HEK293 (cell line): Measurements from ENCODE around the gene LDLRAP1.
A peak's percentile ranks its signal among the peaks of the same experiment; 100 is the strongest.

Experiments used
- CTCF ChIA-PET: fragments of 350-600 bp; formaldehyde crosslinking; extraction: SDS; loops from one replicate; lab custom pipeline; 2021; ENCODE audit warnings: antibody characterized with exemption; lab: Yijun Ruan, JAX
- POLR2A ChIA-PET: fragments of 300-600 bp; formaldehyde crosslinking; extraction: SDS; loops from one replicate; lab custom pipeline; 2020; ENCODE audit warnings: antibody characterized with exemption, inconsistent platforms; lab: Yijun Ruan, JAX
- H3K27ac ChIP-seq: fragments of 200-500 bp; sonication (Bioruptor generic); 2 replicates; pipeline ENCODE4 v1.5.1; 2014; ENCODE audit warnings: low read depth, low read length, control low read depth, inconsistent platforms; ENCODE audit errors: extremely low read depth
- H3K36me3 ChIP-seq, 2 experiments: fragments of 200-500 bp in 1 of 2; sonication (Bioruptor generic) in 1 of 2; 1 replicate in 1 of 2; 2 replicates in 1 of 2; pipeline ENCODE4 v1.5.1; 2014 to 2017; ENCODE audit warnings: inconsistent platforms in 2 of 2, low read length in 2 of 2; ENCODE audit not compliant: control insufficient read depth in 2 of 2, insufficient read depth in 1 of 2
- H3K4me1 ChIP-seq: fragments of 200-500 bp; sonication (Bioruptor generic); 2 replicates; pipeline ENCODE4 v1.5.1; 2014; ENCODE audit warnings: mild to moderate bottlenecking, low read length, inconsistent platforms; ENCODE audit not compliant: control insufficient read depth, insufficient read depth
- H3K4me3 ChIP-seq: 2 replicates; pipeline ENCODE4 v1.5.1; 2011; ENCODE audit warnings: low read depth, mild to moderate bottlenecking, control low read depth, low read length, moderate library complexity
- H3K9me3 ChIP-seq: fragments of 200-500 bp; sonication (Bioruptor generic); 2 replicates; pipeline ENCODE4 v1.5.1; 2014; ENCODE audit warnings: low read depth, low read length, inconsistent platforms; ENCODE audit not compliant: control insufficient read depth, insufficient read depth
- IKZF3 ChIP-seq: fragments of 450-650 bp; IDR thresholded peaks from 2 replicates; pipeline ENCODE4 v1.5.0; 2018; ENCODE audit warnings: missing biosample characterization, mild to moderate bottlenecking, missing genetic modification characterization, moderate library complexity
- SCRT2 ChIP-seq: fragments of 450-650 bp; formaldehyde crosslinking; IDR thresholded peaks from 2 replicates; pipeline ENCODE4 v1.5.1; 2016; ENCODE audit warnings: missing biosample characterization, missing genetic modification characterization
- ZIC2 ChIP-seq: fragments of 450-650 bp; formaldehyde crosslinking; IDR thresholded peaks from 2 replicates; pipeline ENCODE4 v1.5.1; 2016; ENCODE audit warnings: missing biosample characterization, missing genetic modification characterization
- ZNF121 ChIP-seq: fragments of 450-650 bp; formaldehyde crosslinking; IDR thresholded peaks from 2 replicates; pipeline ENCODE4 v1.5.1; 2016; ENCODE audit warnings: missing biosample characterization, missing genetic modification characterization
- ZNF133 ChIP-seq: fragments of 450-650 bp; formaldehyde crosslinking; IDR thresholded peaks from 2 replicates; pipeline ENCODE4 v1.5.1; 2016; ENCODE audit warnings: missing biosample characterization, missing genetic modification characterization
- ZNF174 ChIP-seq: fragments of 450-650 bp; formaldehyde crosslinking; IDR thresholded peaks from 2 replicates; pipeline ENCODE4 v1.5.0; 2017; ENCODE audit warnings: missing biosample characterization, mild to moderate bottlenecking, missing genetic modification characterization
- ZNF2 ChIP-seq: fragments of 450-650 bp; formaldehyde crosslinking; IDR thresholded peaks from 2 replicates; pipeline ENCODE4 v1.5.1; 2016; ENCODE audit warnings: missing biosample characterization, missing genetic modification characterization
- ZNF202 ChIP-seq: fragments of 450-650 bp; formaldehyde crosslinking; IDR thresholded peaks from 2 replicates; pipeline ENCODE4 v1.5.1; 2016; ENCODE audit warnings: missing biosample characterization, missing genetic modification characterization, borderline replicate concordance
- ZNF266 ChIP-seq: fragments of 450-650 bp; formaldehyde crosslinking; IDR thresholded peaks from 2 replicates; pipeline ENCODE4 v1.5.1; 2016; ENCODE audit warnings: missing biosample characterization, missing genetic modification characterization, low read depth
- ZNF280C ChIP-seq: fragments of 450-650 bp; formaldehyde crosslinking; IDR thresholded peaks from 2 replicates; pipeline ENCODE4 v1.5.1; 2016; ENCODE audit warnings: missing biosample characterization, missing genetic modification characterization
- ZNF654 ChIP-seq: fragments of 450-650 bp; formaldehyde crosslinking; IDR thresholded peaks from 2 replicates; pipeline ENCODE4 v1.5.1; 2016; ENCODE audit warnings: low read depth, missing biosample characterization, missing genetic modification characterization
- ZNF677 ChIP-seq: fragments of 450-650 bp; IDR thresholded peaks from 2 replicates; pipeline ENCODE4 v1.5.0; 2018; ENCODE audit warnings: missing biosample characterization, mild to moderate bottlenecking, missing genetic modification characterization, moderate library complexity
- ZSCAN5A ChIP-seq: fragments of 450-650 bp; formaldehyde crosslinking; IDR thresholded peaks from 2 replicates; pipeline ENCODE4 v1.5.1; 2016; ENCODE audit warnings: missing biosample characterization, missing genetic modification characterization
- TF ChIP-seq, protein P1 (sequence below): fragments of 450-650 bp; formaldehyde crosslinking; IDR thresholded peaks from 2 replicates; pipeline ENCODE4 v1.5.1; 2017; ENCODE audit warnings: missing biosample characterization, missing genetic modification characterization
- TF ChIP-seq, protein P2 (sequence below): fragments of 450-650 bp; IDR thresholded peaks from 2 replicates; pipeline ENCODE4 v1.5.1; 2018; ENCODE audit warnings: missing biosample characterization, missing genetic modification characterization
- TF ChIP-seq, protein P3 (sequence below): fragments of 450-650 bp; formaldehyde crosslinking; IDR thresholded peaks from 2 replicates; pipeline ENCODE4 v1.5.1; 2016; ENCODE audit warnings: missing biosample characterization, missing genetic modification characterization

Gene LDLRAP1

DNA sequence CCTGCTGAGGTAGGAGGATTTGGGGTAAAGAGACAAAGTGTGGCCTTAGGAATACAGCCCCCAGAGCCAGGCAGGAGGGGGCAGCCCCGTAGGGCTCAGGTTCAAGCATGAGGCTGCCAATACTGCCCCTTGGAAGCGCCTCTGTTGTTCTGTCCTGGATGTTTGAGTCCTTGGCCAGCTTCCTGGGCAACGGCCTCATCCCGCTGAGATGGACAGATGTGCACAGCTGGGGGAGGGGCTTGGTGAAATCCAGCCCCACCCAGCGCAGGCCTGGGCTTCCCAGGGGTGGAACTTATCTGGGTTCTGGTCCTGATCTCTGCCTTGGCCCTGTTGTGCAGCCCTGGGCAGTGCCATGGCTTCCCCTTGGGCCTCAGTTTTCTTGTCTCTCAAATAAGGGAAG lies 38.4 kb downstream of the LDLRAP1 start:
- CTCF ChIA-PET = interaction anchor here (2.9 kb wide), 1 partner anchor 9 kb away, joined by 19 read pairs; no protein-coding TSS in a partner anchor
- 0 out of 2 replicates have a peak, but pooled peaks have one; percentile 1 for TF ChIP-seq ZIC2 (tag by site-specific recombination)
- TF ChIP-seq ZNF202 (tag by site-specific recombination) = no peak
- POLR2A ChIA-PET = interaction anchor here (1.0 kb wide), 1 partner anchor 235 kb away, joined by 3 read pairs; no protein-coding TSS in a partner anchor
- Histone ChIP-seq H3K36me3 (no peaks in the 10 kb centered on the region), H3K27ac (no peak overlapping the region), H3K4me3 (no peak overlapping the region), H3K9me3 (no peaks in the 10 kb centered on the region), H3K4me1 (no peaks in the 10 kb centered on the region)

GRCh38 chr1:25583519-25584370 lies 40.3 kb downstream of the LDLRAP1 start:
- Histone ChIP-seq H3K27ac (no peak overlapping the region), H3K36me3 (no peaks in the 10 kb centered on the region), H3K4me1 (no peaks in the 10 kb centered on the region), H3K4me3 (no peak overlapping the region), H3K9me3 (no peaks in the 10 kb centered on the region)
- CTCF ChIA-PET = interaction anchor here (0.6 to 2.9 kb wide), 2 partner anchors 11 to 18 kb away, joined by 3 to 19 read pairs; no protein-coding TSS in a partner anchor
- POLR2A ChIA-PET = no interaction called here
- TF ChIP-seq ZNF133 (tag by site-specific recombination) = peak; percentile 99
- no peak for TF ChIP-seq SCRT2 (tag by site-specific recombination)

GRCh38 chr1:25586181-25586588 lies 42.8 kb downstream of the LDLRAP1 start:
- TF ChIP-seq, protein P1, sequence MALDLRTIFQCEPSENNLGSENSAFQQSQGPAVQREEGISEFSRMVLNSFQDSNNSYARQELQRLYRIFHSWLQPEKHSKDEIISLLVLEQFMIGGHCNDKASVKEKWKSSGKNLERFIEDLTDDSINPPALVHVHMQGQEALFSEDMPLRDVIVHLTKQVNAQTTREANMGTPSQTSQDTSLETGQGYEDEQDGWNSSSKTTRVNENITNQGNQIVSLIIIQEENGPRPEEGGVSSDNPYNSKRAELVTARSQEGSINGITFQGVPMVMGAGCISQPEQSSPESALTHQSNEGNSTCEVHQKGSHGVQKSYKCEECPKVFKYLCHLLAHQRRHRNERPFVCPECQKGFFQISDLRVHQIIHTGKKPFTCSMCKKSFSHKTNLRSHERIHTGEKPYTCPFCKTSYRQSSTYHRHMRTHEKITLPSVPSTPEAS = peak; percentile 88
- TF ChIP-seq, protein P2, sequence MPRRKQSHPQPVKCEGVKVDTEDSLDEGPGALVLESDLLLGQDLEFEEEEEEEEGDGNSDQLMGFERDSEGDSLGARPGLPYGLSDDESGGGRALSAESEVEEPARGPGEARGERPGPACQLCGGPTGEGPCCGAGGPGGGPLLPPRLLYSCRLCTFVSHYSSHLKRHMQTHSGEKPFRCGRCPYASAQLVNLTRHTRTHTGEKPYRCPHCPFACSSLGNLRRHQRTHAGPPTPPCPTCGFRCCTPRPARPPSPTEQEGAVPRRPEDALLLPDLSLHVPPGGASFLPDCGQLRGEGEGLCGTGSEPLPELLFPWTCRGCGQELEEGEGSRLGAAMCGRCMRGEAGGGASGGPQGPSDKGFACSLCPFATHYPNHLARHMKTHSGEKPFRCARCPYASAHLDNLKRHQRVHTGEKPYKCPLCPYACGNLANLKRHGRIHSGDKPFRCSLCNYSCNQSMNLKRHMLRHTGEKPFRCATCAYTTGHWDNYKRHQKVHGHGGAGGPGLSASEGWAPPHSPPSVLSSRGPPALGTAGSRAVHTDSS (tag by site-specific recombination) = no peak
- TF ChIP-seq ZNF677 (tag by site-specific recombination) = no peak
- Histone ChIP-seq H3K27ac (no peak overlapping the region), H3K4me3 (no peak overlapping the region), H3K4me1 (no peaks in the 10 kb centered on the region), H3K9me3 (no peaks in the 10 kb centered on the region), H3K36me3 (no peaks in the 10 kb centered on the region)
- ChIA-PET POLR2A (no interaction called here), CTCF (interaction anchor here (1.5 kb wide), 1 partner anchor 13 kb away, joined by 3 read pairs; no protein-coding TSS in a partner anchor)

GRCh38 chr1:25587290-25587689 lies 43.9 kb downstream of the LDLRAP1 start:
- CTCF ChIA-PET = interaction anchor here (1.5 kb wide), 1 partner anchor 14 kb away, joined by 3 read pairs; no protein-coding TSS in a partner anchor
- no peaks in the 10 kb centered on the region for H3K36me3 ChIP-seq
- POLR2A ChIA-PET = no interaction called here
- no peaks in the 10 kb centered on the region for H3K9me3 ChIP-seq
- H3K27ac ChIP-seq = no peak overlapping the region
- H3K4me1 ChIP-seq = no peaks in the 10 kb centered on the region
- H3K4me3 ChIP-seq = no peak overlapping the region
- TF ChIP-seq ZSCAN5A (no peak), ZNF654 (tag by site-specific recombination) (no peak), ZNF174 (tag by site-specific recombination) (no peak), ZNF266 (tag by site-specific recombination) (no peak), IKZF3 (tag by site-specific recombination) (no peak), ZNF121 (no peak), ZNF280C (tag by site-specific recombination) (no peak), ZNF2 (tag by site-specific recombination) (no peak)
- TF ChIP-seq, protein P3, sequence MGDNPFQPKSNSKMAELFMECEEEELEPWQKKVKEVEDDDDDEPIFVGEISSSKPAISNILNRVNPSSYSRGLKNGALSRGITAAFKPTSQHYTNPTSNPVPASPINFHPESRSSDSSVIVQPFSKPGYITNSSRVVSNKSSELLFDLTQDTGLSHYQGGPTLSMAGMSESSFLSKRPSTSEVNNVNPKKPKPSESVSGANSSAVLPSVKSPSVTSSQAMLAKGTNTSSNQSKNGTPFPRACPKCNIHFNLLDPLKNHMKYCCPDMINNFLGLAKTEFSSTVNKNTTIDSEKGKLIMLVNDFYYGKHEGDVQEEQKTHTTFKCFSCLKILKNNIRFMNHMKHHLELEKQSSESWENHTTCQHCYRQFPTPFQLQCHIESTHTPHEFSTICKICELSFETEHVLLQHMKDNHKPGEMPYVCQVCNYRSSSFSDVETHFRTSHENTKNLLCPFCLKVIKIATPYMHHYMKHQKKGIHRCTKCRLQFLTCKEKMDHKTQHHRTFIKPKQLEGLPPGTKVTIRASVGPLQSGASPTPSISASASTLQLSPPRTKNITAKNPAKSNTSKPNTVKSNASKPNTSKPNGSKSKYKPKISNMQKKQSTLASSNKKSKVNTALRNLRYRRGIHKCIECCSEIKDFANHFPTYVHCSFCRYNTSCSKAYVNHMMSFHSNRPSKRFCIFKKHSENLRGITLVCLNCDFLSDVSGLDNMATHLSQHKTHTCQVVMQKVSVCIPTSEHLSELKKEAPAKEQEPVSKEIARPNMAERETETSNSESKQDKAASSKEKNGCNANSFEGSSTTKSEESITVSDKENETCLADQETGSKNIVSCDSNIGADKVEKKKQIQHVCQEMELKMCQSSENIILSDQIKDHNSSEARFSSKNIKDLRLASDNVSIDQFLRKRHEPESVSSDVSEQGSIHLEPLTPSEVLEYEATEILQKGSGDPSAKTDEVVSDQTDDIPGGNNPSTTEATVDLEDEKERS = no peak
